T-helper 22 cell (primary cell): Measurements from ENCODE around the gene PRDM16.
"Not testable (repeated sequence)": the region's sequence is repeated elsewhere in the genome, so short reads cannot be mapped to it uniquely, and the experiment has no call there.

Source experiments
- DNase-seq: peaks from one replicate; pipeline ENCODE4 v3.0.0-alpha.2; 2020; ENCODE audit warnings: low read depth

PRDM16 gene

GRCh38 chr1:3282186-3282585, 213.2 kb downstream of the PRDM16 start:
- no peak for DNase-seq

GRCh38 chr1:3282656-3283430, 213.8 kb downstream of the PRDM16 start:
- DNase-seq, result no peak

GRCh38 chr1:3283849-3284248, 214.8 kb downstream of the PRDM16 start:
- no peak for DNase-seq

- no peak for DNase-seq
These were observed 215.7 kb downstream of the PRDM16 start for GRCh38 chr1:3284691-3285090.

GRCh38 chr1:3285106-3285740, 216.2 kb downstream of the PRDM16 start:
- no peak for DNase-seq

- DNase-seq, result not testable (repeated sequence)
These were observed 218.1 kb downstream of the PRDM16 start for GRCh38 chr1:3287095-3287494.

GRCh38 chr1:3287656-3288160, 218.7 kb downstream of the PRDM16 start:
- no peak for DNase-seq

GRCh38 chr1:3289502-3289901, 220.5 kb downstream of the PRDM16 start:
- no peak for DNase-seq

GRCh38 chr1:3290438-3290837, 221.4 kb downstream of the PRDM16 start:
- no peak for DNase-seq

GRCh38 chr1:3290915-3291314, 221.9 kb downstream of the PRDM16 start:
- no peak for DNase-seq

- DNase-seq, result no peak
These were observed 223.2 kb downstream of the PRDM16 start for GRCh38 chr1:3292051-3292722.

GRCh38 chr1:3292868-3293562, 224.0 kb downstream of the PRDM16 start:
- no peak for DNase-seq

- no peak for DNase-seq
These were observed 224.6 kb downstream of the PRDM16 start for GRCh38 chr1:3293563-3294080.

- no peak for DNase-seq
These were observed 225.4 kb downstream of the PRDM16 start for GRCh38 chr1:3294450-3294849.

GRCh38 chr1:3295846-3296245, 226.8 kb downstream of the PRDM16 start:
- DNase-seq, result no peak

- no peak for DNase-seq
These were observed 227.3 kb downstream of the PRDM16 start for GRCh38 chr1:3296326-3296725.

GRCh38 chr1:3296826-3297225, 227.8 kb downstream of the PRDM16 start:
- DNase-seq, result no peak

- DNase-seq, result no peak
These were observed 228.8 kb downstream of the PRDM16 start for GRCh38 chr1:3297756-3298155.

- DNase-seq, result no peak
These were observed 229.2 kb downstream of the PRDM16 start for GRCh38 chr1:3298197-3298596.

GRCh38 chr1:3304246-3304645, 235.2 kb downstream of the PRDM16 start:
- no peak for DNase-seq

GRCh38 chr1:3304692-3305091, 235.7 kb downstream of the PRDM16 start:
- DNase-seq, result no peak

GRCh38 chr1:3305156-3305555, 236.2 kb downstream of the PRDM16 start:
- no peak for DNase-seq
